K562 (cell line): ENCODE data around the gene NAPEPLD. TPM values are rescaled to one million over a fixed set of nuclear protein-coding genes. Genes with fewer than 3 reads are reported as not detected.
A peak's percentile ranks its signal among the peaks of the same experiment; 100 is the strongest.

ENCODE experiments used
- CCNT2 ChIP-seq: IDR thresholded peaks from 2 replicates; pipeline ENCODE4 v1.6.1; 2011; ENCODE audit warnings: borderline replicate concordance, low read depth, mild to moderate bottlenecking, moderate library complexity, mixed read lengths, low read length; ENCODE audit not compliant: insufficient read length; ENCODE audit errors: extremely low read depth
- CTCF ChIP-seq, 3 experiments: IDR thresholded peaks in 2 of 3; conservative IDR thresholded peaks in 1 of 3; 2 replicates each; pipeline ENCODE4 v1.5.1; 2011 to 2012; ENCODE audit warnings: low read length in 3 of 3, mild to moderate bottlenecking in 3 of 3, control low read depth in 2 of 3, improper control_type of control experiment in 1 of 3, inconsistent platforms in 1 of 3, low read depth in 1 of 3, mixed read lengths in 1 of 3, moderate library complexity in 1 of 3; ENCODE audit not compliant: insufficient read depth in 2 of 3
- DACH1 ChIP-seq: fragments of 450-650 bp; IDR thresholded peaks from 2 replicates; pipeline ENCODE4 v1.6.1; 2018; ENCODE audit not compliant: partially characterized antibody
- DMBX1 ChIP-seq: fragments of 250-450 bp; sonication (Bioruptor Pico); IDR thresholded peaks from 2 replicates; pipeline ENCODE4 v1.8.0; 2022; ENCODE audit warnings: inconsistent platforms, mild to moderate bottlenecking, moderate library complexity, borderline replicate concordance
- DPF2 ChIP-seq: fragments of 450-650 bp; IDR thresholded peaks from 2 replicates; pipeline ENCODE4 v1.6.1; 2016
- EGR1 ChIP-seq: fragments of 450-650 bp; conservative IDR thresholded peaks from 2 replicates; pipeline ENCODE4 v1.6.1; 2017; ENCODE audit warnings: mild to moderate bottlenecking
- ELF4 ChIP-seq: fragments of 450-650 bp; formaldehyde crosslinking; IDR thresholded peaks from 2 replicates; pipeline ENCODE4 v1.4.0; 2022; ENCODE audit warnings: missing genetic modification characterization
- JUN ChIP-seq, 2 experiments: sonication (generic) in 1 of 2; formaldehyde crosslinking in 1 of 2; IDR thresholded peaks; 2 replicates each; pipeline versions ENCODE4 v1.6.1 to v1.8.0; 2012 to 2022; ENCODE audit warnings: borderline replicate concordance in 2 of 2, mild to moderate bottlenecking in 2 of 2, improper control_type of control experiment in 1 of 2, low read depth in 1 of 2, low read length in 1 of 2, missing genetic modification reagents in 1 of 2
- MAX ChIP-seq: sonication (generic); formaldehyde crosslinking; IDR thresholded peaks from 2 replicates; pipeline ENCODE4 v1.9.0; 2022; ENCODE audit warnings: mild to moderate bottlenecking, missing genetic modification reagents
- MNT ChIP-seq, 2 experiments: fragments of 450-650 bp; conservative IDR thresholded peaks; 2 replicates each; pipeline ENCODE4 v1.6.1; 2017; ENCODE audit warnings: mild to moderate bottlenecking in 2 of 2, moderate library complexity in 2 of 2
- NR2C2 ChIP-seq, 2 experiments: fragments of 200-800 bp in 1 of 2; sonication (Bioruptor generic) in 1 of 2; sonication (generic) in 1 of 2; formaldehyde crosslinking in 1 of 2; IDR thresholded peaks; 2 replicates each; pipeline versions ENCODE4 v1.6.1 to v1.8.0; 2016 to 2022; ENCODE audit warnings: mild to moderate bottlenecking in 1 of 2, missing compliant biosample characterization in 1 of 2, missing genetic modification characterization in 1 of 2, missing genetic modification reagents in 1 of 2
- RUNX1 ChIP-seq: sonication (generic); IDR thresholded peaks from 2 replicates; pipeline ENCODE4 v1.6.1; 2016; ENCODE audit warnings: antibody characterized with exemption, low read depth
- SOX6 ChIP-seq: fragments of 450-650 bp; IDR thresholded peaks from 2 replicates; pipeline ENCODE4 v1.6.1; 2014; ENCODE audit warnings: mild to moderate bottlenecking
- THAP12 ChIP-seq: fragments of 250-450 bp; sonication (Bioruptor Pico); IDR thresholded peaks from 2 replicates; pipeline ENCODE4 v1.9.0; 2021; ENCODE audit warnings: mild to moderate bottlenecking, inconsistent platforms
- ZBTB9 ChIP-seq: fragments of 450-650 bp; formaldehyde crosslinking; IDR thresholded peaks from 2 replicates; pipeline ENCODE4 v1.4.0; 2020; ENCODE audit warnings: mild to moderate bottlenecking, moderate library complexity
- ZNF124 ChIP-seq: sonication (generic); formaldehyde crosslinking; IDR thresholded peaks from 2 replicates; pipeline ENCODE4 v1.8.1; 2022; ENCODE audit warnings: missing genetic modification reagents
- polyA plus RNA-seq, 8 experiments: library from polyadenylated mRNA; depleted of rRNA in 4 of 8; stranded (reverse) in 5 of 8; unstranded in 3 of 8; fragments of >200 nt; fragmentation: Nextera tagmentation in 2 of 8; fragmentation: Illumina TruSeq in 1 of 8; extraction: Ambion mirVana in 2 of 8; extraction: Trizol in 1 of 8; gene quantifications; 2 replicates each; pipeline versions ENCODE4 v1.2.1 to v1.2.3, GENCODE V29; 2011 to 2014; ENCODE audit warnings: inconsistent platforms in 1 of 8, missing spikeins in 1 of 8
- total RNA-seq, 7 experiments: library from RNA; depleted of rRNA in 6 of 7; stranded (reverse); fragments of >200 nt in 6 of 7; fragmentation: Illumina TruSeq in 2 of 7; extraction: Trizol in 2 of 7; gene quantifications; 2 replicates each; pipeline versions ENCODE4 v1.2.1 to v1.2.3, GENCODE V29; 2011 to 2021; ENCODE audit warnings: low replicate concordance in 1 of 7

NAPEPLD gene
- total and polyA plus RNA-seq, 9 of the 15 experiments (the other 6 are each of a cell fraction or from before 2014, with no cell fraction given): 3.2 to 11.0 (median 7.5) TPM

- TF ChIP-seq CTCF (IDR thresholded peaks at IDR 0.05 in 2 of 3, conservative IDR thresholded peaks at IDR 0.05 in 1 of 3; ENCODE audit: insufficient read depth in 2 of 3, low read depth in 1 of 3, low read length in 3 of 3) (peak; percentile 54 to 87 (median 55); a peak in 5 of 6 replicates), DMBX1 (CRISPR knock-in tag) (0 out of 2 replicates have a peak, but pooled peaks have one; percentile 38), THAP12 (peak; percentile 28; the same call in 1 of the 2 replicates), RUNX1 (0 out of 2 replicates have a peak, but pooled peaks have one; percentile 14), CCNT2 (peak; percentile 77), DPF2 (peak; percentile 61; the same call in 1 of the 2 replicates), NR2C2 (CRISPR knock-in tag; IDR thresholded peaks at IDR 0.05) (peak; percentile 35; the same call in 1 of the 2 replicates), NR2C2 (tag; IDR thresholded peaks at IDR 0.05) (peak; percentile 87), ELF4 (peak; percentile 75), MNT (conservative IDR thresholded peaks at IDR 0.05) (peak; percentile 96 to 98), JUN (IDR thresholded peaks at IDR 0.05; ENCODE audit: borderline replicate concordance, low read depth, low read length) (0 out of 2 replicates have a peak, but pooled peaks have one; percentile 37), JUN (CRISPR knock-in tag; IDR thresholded peaks at IDR 0.05; ENCODE audit: borderline replicate concordance) (no peak), EGR1 (peak; percentile 32), DACH1 (peak; percentile 38), ZBTB9 (CRISPR knock-in tag) (peak; percentile 88; the same call in 1 of the 2 replicates), ZNF124 (CRISPR knock-in tag) (no peak), SOX6 (peak; percentile 35; the same call in 1 of the 2 replicates), MAX (peak; percentile 88)
Observed at GRCh38 chr7:103074519-103075336, 74.2 kb downstream of the NAPEPLD start, which contains the start of the genes ARMC10 and FBXL13 (continued).
